Measurements from ENCODE around the gene SUPT6H. TPM values are rescaled to one million over a fixed set of nuclear protein-coding genes. Genes with fewer than 3 reads are reported as not detected.
"Not testable (repeated sequence)": the region's sequence is repeated elsewhere in the genome, so short reads cannot be mapped to it uniquely, and the experiment has no call there.

Gene SUPT6H
- total RNA-seq, 2 experiments from 2014 or later: 60.7 to 65.8 TPM

GRCh38 chr17:28735913-28736769 is 74.1 kb downstream of the SUPT6H start:
- DNase-seq, H3K9me3 Mint-ChIP-seq, H3K27me3 Mint-ChIP-seq, H3K4me3 Mint-ChIP-seq, H3K27ac Mint-ChIP-seq: not testable (repeated sequence)
- ChIA-PET POLR2A (interaction anchor here (1.2 kb wide), 2 partner anchors 7 to 9 kb away, joined by 3 to 7 read pairs; no protein-coding TSS in a partner anchor), CTCF (interaction anchor here (0.8 to 1.2 kb wide), 2 partner anchors 14 to 16 kb away, joined by 3 to 4 read pairs; no protein-coding TSS in a partner anchor)
- Mint-ChIP-seq H3K4me1 (peaks cover 14% of the 10 kb centered on the region), H3K36me3 (ENCODE audit: low read depth) (peaks cover 20% of the 10 kb centered on the region)

DNA sequence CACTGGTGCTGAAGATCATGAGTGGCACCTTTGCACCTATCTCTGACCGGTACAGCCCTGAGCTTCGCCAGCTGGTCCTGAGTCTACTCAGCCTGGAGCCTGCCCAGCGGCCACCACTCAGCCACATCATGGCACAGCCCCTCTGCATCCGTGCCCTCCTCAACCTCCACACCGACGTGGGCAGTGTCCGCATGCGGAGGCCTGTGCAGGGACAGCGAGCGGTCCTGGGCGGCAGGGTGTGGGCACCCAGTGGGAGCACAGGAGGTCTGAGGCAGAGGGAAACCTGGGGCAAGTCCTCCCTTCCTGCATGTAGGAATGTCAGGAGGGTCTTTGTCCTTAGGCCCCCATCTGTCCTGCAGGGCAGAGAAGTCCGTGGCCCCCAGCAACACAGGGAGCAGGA is 75.3 kb downstream of the SUPT6H start:
- peaks cover 20% of the 10 kb centered on the region for H3K36me3 Mint-ChIP-seq (ENCODE audit: low read depth)
- no peaks in the 10 kb centered on the region for H3K27me3 Mint-ChIP-seq
- DNase-seq: no peak
- H3K27ac Mint-ChIP-seq: no peak overlapping the region
- H3K4me1 Mint-ChIP-seq: peaks cover 14% of the 10 kb centered on the region
- CTCF ChIA-PET: no interaction called here
- no peak overlapping the region for H3K4me3 Mint-ChIP-seq
- peaks cover 5% of the 10 kb centered on the region for H3K9me3 Mint-ChIP-seq
- POLR2A ChIA-PET: no interaction called here

DNA sequence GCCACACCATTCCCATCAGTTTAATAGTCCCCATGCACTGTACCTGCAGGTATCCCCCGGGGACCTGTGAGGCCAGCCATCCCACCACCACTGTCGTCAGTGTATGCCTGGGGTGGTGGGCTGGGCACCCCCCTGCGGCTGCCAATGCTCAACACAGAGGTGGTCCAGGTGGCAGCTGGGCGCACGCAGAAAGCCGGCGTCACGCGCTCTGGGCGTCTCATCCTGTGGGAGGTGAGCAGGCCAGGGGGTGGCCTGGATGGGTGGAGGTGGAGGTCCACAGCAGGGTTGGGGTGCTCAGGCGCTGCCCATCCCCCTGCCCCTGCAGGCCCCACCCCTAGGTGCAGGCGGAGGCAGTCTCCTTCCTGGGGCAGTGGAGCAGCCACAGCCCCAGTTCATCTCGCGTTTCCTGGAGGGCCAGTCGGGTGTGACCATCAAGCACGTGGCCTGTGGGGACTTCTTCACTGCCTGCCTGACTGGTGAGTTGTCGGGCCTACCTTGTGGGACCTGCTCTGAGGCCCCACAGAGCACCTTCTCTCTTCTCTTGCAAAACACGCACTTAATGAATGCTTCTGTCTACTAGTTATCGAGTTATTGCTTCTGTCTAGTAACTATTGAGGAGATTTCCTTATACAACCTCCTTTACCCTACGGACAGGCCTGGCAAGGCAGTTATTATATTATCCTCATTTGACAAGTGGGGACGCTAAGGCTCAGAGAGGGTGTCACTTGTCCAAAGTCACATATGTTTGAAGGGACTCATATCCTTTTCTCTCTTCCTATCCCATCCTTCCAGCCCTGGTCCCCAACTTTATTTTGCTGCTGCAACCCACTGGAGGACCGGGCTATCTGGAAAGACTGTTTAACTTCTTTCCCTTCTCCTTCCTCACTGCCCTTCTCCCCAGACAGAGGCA is 76.0 kb downstream of the SUPT6H start:
- Mint-ChIP-seq H3K4me1 (peaks cover 15% of the 10 kb centered on the region), H3K4me3 (no peak overlapping the region), H3K36me3 (ENCODE audit: low read depth) (peaks cover 20% of the 10 kb centered on the region), H3K27me3 (no peaks in the 10 kb centered on the region), H3K9me3 (peaks cover 5% of the 10 kb centered on the region), H3K27ac (no peak overlapping the region)
- DNase-seq: no peak
- POLR2A ChIA-PET: interaction anchor here (16.8 kb wide), 1 partner anchor 11 kb away, joined by 426 read pairs; the partner anchor contains the start of genes NEK8, RPL23A and TLCD1
- CTCF ChIA-PET: interaction anchor here (17.2 kb wide), 1 partner anchor 12 kb away, joined by 458 read pairs; the partner anchor contains the start of genes NEK8 and TLCD1

GRCh38 chr17:28738680-28739384 is 76.8 kb downstream of the SUPT6H start:
- CTCF ChIA-PET: interaction anchor here (17.2 kb wide), 1 partner anchor 12 kb away, joined by 458 read pairs; the partner anchor contains the start of genes NEK8 and TLCD1
- no peak for DNase-seq
- Mint-ChIP-seq H3K27me3 (no peaks in the 10 kb centered on the region), H3K27ac (no peak overlapping the region), H3K9me3 (peaks cover 5% of the 10 kb centered on the region), H3K4me1 (peaks cover 18% of the 10 kb centered on the region), H3K36me3 (ENCODE audit: low read depth) (peaks cover 20% of the 10 kb centered on the region), H3K4me3 (no peak overlapping the region)
- POLR2A ChIA-PET: interaction anchor here (16.8 kb wide), 1 partner anchor 12 kb away, joined by 426 read pairs; the partner anchor contains the start of genes NEK8, RPL23A and TLCD1

DNA sequence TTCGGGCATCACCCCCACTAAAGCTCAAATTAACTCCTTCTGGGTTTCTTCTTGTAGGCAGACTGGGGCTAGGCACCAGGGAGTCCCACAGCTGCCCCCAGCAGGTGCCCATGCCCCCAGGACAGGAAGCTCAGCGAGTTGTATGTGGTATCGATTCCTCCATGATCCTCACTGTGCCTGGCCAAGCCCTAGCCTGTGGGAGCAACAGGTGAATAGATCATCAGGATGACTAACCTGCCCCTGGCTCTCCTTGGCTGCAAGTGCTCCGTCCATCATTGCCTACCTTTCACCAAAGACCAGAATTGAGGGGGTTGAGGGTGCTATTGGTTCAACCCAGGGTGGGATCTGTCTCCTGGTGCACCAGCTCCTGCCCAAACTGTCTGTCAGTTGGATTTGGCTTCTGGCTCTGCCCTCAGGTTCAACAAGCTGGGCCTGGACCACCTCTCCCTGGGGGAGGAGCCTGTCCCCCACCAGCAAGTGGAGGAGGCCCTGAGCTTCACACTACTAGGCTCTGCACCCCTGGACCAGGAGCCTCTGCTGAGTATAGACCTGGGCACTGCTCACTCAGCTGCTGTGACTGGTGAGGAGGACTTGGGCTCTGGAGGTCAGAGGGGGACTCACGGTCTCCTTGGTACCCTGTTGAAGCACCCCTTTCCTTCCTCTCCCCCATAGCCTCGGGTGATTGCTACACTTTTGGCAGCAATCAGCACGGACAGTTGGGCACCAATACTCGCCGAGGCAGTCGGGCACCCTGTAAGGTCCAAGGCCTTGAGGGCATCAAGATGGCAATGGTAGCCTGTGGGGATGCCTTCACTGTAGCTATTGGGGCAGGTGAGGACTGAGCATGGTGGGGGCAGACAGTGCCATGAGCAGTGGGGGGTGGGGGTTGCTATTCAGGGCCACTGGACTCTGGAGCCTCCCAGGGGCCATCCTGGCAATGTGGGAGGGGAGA is 78.7 kb downstream of the SUPT6H start:
- H3K36me3 Mint-ChIP-seq (ENCODE audit: low read depth): peaks cover 26% of the 10 kb centered on the region
- H3K9me3 Mint-ChIP-seq: peaks cover 5% of the 10 kb centered on the region
- ChIA-PET CTCF (interaction anchor here (1.1 to 17.2 kb wide), 2 partner anchors 14 to 213 kb away, joined by 3 to 458 read pairs; partner anchors contain the start of genes NEK8 and TLCD1), POLR2A (interaction anchor here (1.5 to 16.8 kb wide), 2 partner anchors 14 to 29 kb away, joined by 6 to 426 read pairs; partner anchors contain the start of genes NEK8, PROCA1, RPL23A and TLCD1)
- no peak overlapping the region for H3K4me3 Mint-ChIP-seq
- peaks cover 24% of the 10 kb centered on the region for H3K4me1 Mint-ChIP-seq
- DNase-seq: no peak
- H3K27me3 Mint-ChIP-seq: no peaks in the 10 kb centered on the region
- no peak overlapping the region for H3K27ac Mint-ChIP-seq

- Mint-ChIP-seq H3K9me3 (peaks cover 5% of the 10 kb centered on the region), H3K4me3 (no peak overlapping the region), H3K4me1 (peaks cover 31% of the 10 kb centered on the region), H3K27me3 (no peaks in the 10 kb centered on the region), H3K36me3 (ENCODE audit: low read depth) (peaks cover 26% of the 10 kb centered on the region), H3K27ac (no peak overlapping the region)
- no peak for DNase-seq
- POLR2A ChIA-PET: interaction anchor here (1.5 to 16.8 kb wide), 3 partner anchors 15 to 30 kb away, joined by 5 to 426 read pairs (median 6); partner anchors contain the start of genes NEK8, PROCA1, RPL23A and TLCD1
- CTCF ChIA-PET: interaction anchor here (0.7 to 17.2 kb wide), 2 partner anchors 8 to 15 kb away, joined by 3 to 458 read pairs; partner anchors contain the start of genes NEK8 and TLCD1
These were observed 79.6 kb downstream of the SUPT6H start for GRCh38 chr17:28741358-28742349.

GRCh38 chr17:28743243-28744103 is 81.5 kb downstream of the SUPT6H start, which contains the start of gene TRAF4:
Gene TRAF4 (plus strand): TSS chr17:28744011. CDS start chr17:28744113, 102 bp downstream.
- Mint-ChIP-seq H3K36me3 (ENCODE audit: low read depth) (peaks cover 35% of the 10 kb centered on the region), H3K4me1 (peaks cover 34% of the 10 kb centered on the region), H3K27ac (peak within 1 kb of the TSS; percentile 82), H3K9me3 (peaks cover 5% of the 10 kb centered on the region), H3K27me3 (no peaks in the 10 kb centered on the region), H3K4me3 (peak within 1 kb of the TSS; percentile 82)
- CTCF ChIA-PET: interaction anchor here (17.2 kb wide), 1 partner anchor 17 kb away, joined by 458 read pairs; the partner anchor contains the start of genes NEK8 and TLCD1
- peak; percentile 80 for DNase-seq
- POLR2A ChIA-PET: interaction anchor here (0.7 to 16.8 kb wide), 8 partner anchors 8 to 949 kb away, joined by 3 to 426 read pairs (median 4); partner anchors contain the start of genes BLTP2, NEK8, PHF12 and RPL23A

DNA sequence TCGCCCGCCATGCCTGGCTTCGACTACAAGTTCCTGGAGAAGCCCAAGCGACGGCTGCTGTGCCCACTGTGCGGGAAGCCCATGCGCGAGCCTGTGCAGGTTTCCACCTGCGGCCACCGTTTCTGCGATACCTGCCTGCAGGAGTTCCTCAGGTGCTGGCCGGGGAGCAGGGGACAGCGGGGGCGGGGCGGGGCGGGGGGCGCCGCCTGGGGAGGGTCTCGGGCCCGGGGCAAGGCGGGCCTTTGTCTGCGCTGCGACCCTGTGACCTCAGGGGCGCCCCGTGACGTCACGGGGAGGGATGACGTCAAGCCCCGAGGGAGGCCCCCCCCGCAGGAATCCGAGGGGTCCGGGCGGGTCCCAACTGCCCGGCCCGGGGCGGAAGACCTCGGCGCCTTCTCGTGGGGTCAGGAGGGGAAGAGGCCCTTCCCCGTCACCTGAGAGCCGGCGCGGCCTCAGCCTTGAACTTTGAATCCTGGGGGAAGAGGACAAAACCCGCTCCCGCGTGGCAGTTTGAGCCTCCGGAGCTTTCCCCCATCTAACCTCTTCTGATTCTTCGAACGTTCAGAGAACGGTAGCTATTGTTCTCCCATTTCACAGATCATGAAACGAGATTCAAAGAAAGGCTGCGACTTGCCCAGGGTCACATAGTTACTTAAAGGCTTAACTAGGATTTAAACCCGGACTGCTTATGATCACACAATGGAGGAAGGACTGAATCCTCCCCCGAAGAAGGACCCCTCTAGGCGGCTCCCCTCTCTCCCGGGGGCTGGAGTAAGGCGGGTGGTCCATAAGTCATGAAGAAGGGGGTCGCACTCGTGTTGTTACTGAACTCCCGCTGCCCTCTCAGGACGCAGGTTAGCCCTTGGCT is 82.3 kb downstream of the SUPT6H start:
- Mint-ChIP-seq H3K4me1 (peaks cover 34% of the 10 kb centered on the region), H3K4me3 (peak overlapping the region; percentile 82), H3K27me3 (no peaks in the 10 kb centered on the region), H3K9me3 (peaks cover 5% of the 10 kb centered on the region), H3K27ac (peak overlapping the region; percentile 82), H3K36me3 (ENCODE audit: low read depth) (peaks cover 37% of the 10 kb centered on the region)
- ChIA-PET CTCF (interaction anchor here (0.9 to 17.2 kb wide), 3 partner anchors 18 to 182 kb away, joined by 3 to 458 read pairs (median 5); partner anchors contain the start of genes NEK8, RPL23A and TLCD1), POLR2A (interaction anchor here (0.8 to 16.8 kb wide), 9 partner anchors 9 to 205 kb away, joined by 3 to 426 read pairs (median 5); partner anchors contain the start of genes DHRS13, NEK8, RPL23A and TLCD1)
- DNase-seq: peak; percentile 75
